Measurements from ENCODE around the gene MFNG.
A peak's percentile ranks its signal among the peaks of the same experiment; 100 is the strongest.

The MFNG gene

GRCh38 chr22:37443977-37444376 is 42.2 kb downstream of the MFNG start:
- DNase-seq = no peak

GRCh38 chr22:37443086-37443485 is 43.1 kb downstream of the MFNG start:
- no peak for DNase-seq

GRCh38 chr22:37442537-37442936 is 43.6 kb downstream of the MFNG start:
- DNase-seq = no peak

GRCh38 chr22:37442135-37442534 is 44.0 kb downstream of the MFNG start:
- DNase-seq = no peak

- no peak for DNase-seq
These were observed 45.3 kb downstream of the MFNG start for GRCh38 chr22:37440875-37441274.

GRCh38 chr22:37439347-37439746 is 46.8 kb downstream of the MFNG start:
- DNase-seq = no peak

GRCh38 chr22:37435970-37436603 is 50.1 kb downstream of the MFNG start:
- DNase-seq = no peak

GRCh38 chr22:37433786-37434185 is 52.4 kb downstream of the MFNG start:
- no peak for DNase-seq

- DNase-seq = no peak
These were observed 53.5 kb downstream of the MFNG start for GRCh38 chr22:37432708-37433054.

GRCh38 chr22:37431801-37432707 is 54.1 kb downstream of the MFNG start:
- peak; percentile 73 for DNase-seq

GRCh38 chr22:37431366-37431765 is 54.8 kb downstream of the MFNG start:
- no peak for DNase-seq

- no peak for DNase-seq
These were observed 55.2 kb downstream of the MFNG start for GRCh38 chr22:37430941-37431340.

GRCh38 chr22:37428649-37429586 is 57.3 kb downstream of the MFNG start:
- peak; percentile 76 for DNase-seq

- DNase-seq = no peak
These were observed 58.2 kb downstream of the MFNG start for GRCh38 chr22:37427711-37428635.

GRCh38 chr22:37427135-37427710 is 59.0 kb downstream of the MFNG start, which contains the start of gene ELFN2:
Gene ELFN2, minus strand, starts transcription at chr22:37427479. Its CDS starts 51,945 bp downstream, at chr22:37375534.
- DNase-seq = no peak

- DNase-seq = no peak
These were observed 59.5 kb downstream of the MFNG start for GRCh38 chr22:37426706-37427134.

- DNase-seq = no peak
These were observed 60.1 kb downstream of the MFNG start for GRCh38 chr22:37425800-37426705.

- no peak for DNase-seq
These were observed 60.8 kb downstream of the MFNG start for GRCh38 chr22:37425369-37425768.

- no peak for DNase-seq
These were observed 62.9 kb downstream of the MFNG start for GRCh38 chr22:37423283-37423682.

- no peak for DNase-seq
These were observed 64.7 kb downstream of the MFNG start for GRCh38 chr22:37421468-37421877.
